Stomach (tissue), 9 donors: ENCODE results near the gene KCTD5. TPM values are rescaled to one million over a fixed set of nuclear protein-coding genes. Genes with fewer than 3 reads are reported as not detected.
A peak's percentile ranks its signal among the peaks of the same experiment; 100 is the strongest.

ENCODE experiments used
- DNase-seq, 2 donors: peaks; one replicate each; pipeline versions ENCODE4 v3.0.0 to v3.0.0-alpha.2; 2013 to 2019
- H3K27ac ChIP-seq, 5 donors: fragments of 200-600 bp in 4 of 5; sonication (generic) in 4 of 5; one replicate each; pipeline ENCODE4 v1.5.1; 2013 to 2019; ENCODE audit warnings: mild to moderate bottlenecking in 1 of 5, moderate library complexity in 1 of 5
- H3K27me3 ChIP-seq, 3 donors: fragments of 200-600 bp; sonication (generic); one replicate each; pipeline ENCODE4 v1.5.1; 2017 to 2019; ENCODE audit warnings: mixed run types in 1 of 3
- H3K36me3 ChIP-seq, 4 donors: fragments of 200-600 bp; sonication (generic); 1 replicate in 3 of 4; 2 replicates in 1 of 4; pipeline ENCODE4 v1.5.1; 2016 to 2019
- H3K4me1 ChIP-seq, 4 donors: fragments of 200-600 bp; sonication (generic); one replicate each; pipeline ENCODE4 v1.5.1; 2016 to 2019
- H3K4me3 ChIP-seq, 4 donors: fragments of 200-600 bp; sonication (generic) in 3 of 4; one replicate each; pipeline ENCODE4 v1.5.1; 2016 to 2019; ENCODE audit warnings: mild to moderate bottlenecking in 1 of 4
- H3K9me3 ChIP-seq, 4 donors: fragments of 200-600 bp; sonication (generic); one replicate each; pipeline ENCODE4 v1.5.1; 2016 to 2019
- CTCF ChIP-seq, 7 experiments: fragments of 450-650 bp in 4 of 7; fragments of 200-600 bp in 3 of 7; sonication (generic) in 3 of 7; IDR thresholded peaks; one replicate each; pipeline ENCODE4 v1.5.1; 2016 to 2019; ENCODE audit warnings: antibody characterized with exemption in 7 of 7, control low read depth in 2 of 7, mild to moderate bottlenecking in 1 of 7
- EP300 ChIP-seq: sonication (generic); formaldehyde crosslinking; IDR thresholded peaks from one replicate; pipeline ENCODE4 v1.6.1; 2017; ENCODE audit warnings: antibody characterized with exemption
- POLR2A ChIP-seq, 4 donors: fragments of 450-650 bp; IDR thresholded peaks; one replicate each; pipeline ENCODE4 v1.6.1; 2016; ENCODE audit warnings: antibody characterized with exemption in 4 of 4, control low read depth in 2 of 4, mild to moderate bottlenecking in 1 of 4, moderate library complexity in 1 of 4
- POLR2AphosphoS5 ChIP-seq, 3 donors: sonication (generic); formaldehyde crosslinking; IDR thresholded peaks; one replicate each; pipeline ENCODE4 v1.6.1; 2016; ENCODE audit warnings: antibody characterized with exemption in 3 of 3
- WGBS, 5 donors: extraction: QIAGEN DNeasy Blood & Tissue Kit in 3 of 5; methylation state at CpG; one replicate each; pipeline versions ENCODE4 v1.1.5 to v1.1.7; 2013 to 2018; 5-methylcytosine and 5-hydroxymethylcytosine counted together
- intact Hi-C: fragments of 100-400 bp; cut with DNase I; formaldehyde crosslinking; loops from one replicate; pipeline ENCODE4 v1.15.1; 2023; ENCODE audit warnings: low total_unique reads
- polyA plus RNA-seq, 3 donors: library from polyadenylated mRNA; stranded (reverse); fragments of 200-250 nt; gene quantifications; one replicate each; pipeline ENCODE4 v1.2.3, GENCODE V29; 2013
- total RNA-seq, 5 donors: library from RNA; depleted of rRNA; stranded (reverse); fragments of >200 nt; gene quantifications; one replicate each; pipeline versions ENCODE4 v1.1.0 to v1.2.3, GENCODE V29; 2014 to 2016
- donor health status: healthy with polysubstance abuse.
- donor health status: Bipolar disorder and iron deficiency.
- donor health status: healthy.

The KCTD5 gene
- total and polyA plus RNA-seq, 8 donors: 0.89 to 45.6 (median 24.7) TPM

- DNase-seq: no peak
- Histone ChIP-seq H3K36me3 (peaks cover 0 to 7% (median 3%) of the 10 kb centered on the region in 4 donors), H3K4me3 (peak overlapping the region; percentile 79 to 96 (median 90)), H3K27me3 (no peaks in the 10 kb centered on the region), H3K4me1 (peaks cover 36 to 45% (median 40%) of the 10 kb centered on the region in 4 donors), H3K27ac (peak overlapping the region; percentile 98 to 100 (median 100)), H3K9me3 (no peaks in the 10 kb centered on the region)
- WGBS, 5 donors: 52 to 63% (median 56%) methylated on average over 22 to 23 of the region's 23 CpGs
- no peak for TF ChIP-seq POLR2AphosphoS5 (IDR thresholded peaks at IDR 0.05)
- TF ChIP-seq EP300: no peak
- TF ChIP-seq POLR2A (IDR thresholded peaks at IDR 0.05): no peak
- TF ChIP-seq CTCF (IDR thresholded peaks at IDR 0.05): no peak
- intact Hi-C loops: no loop called here
These were observed 69.3 kb downstream of the KCTD5 start for GRCh38 chr16:2751577-2752034.

- intact Hi-C loops: no loop called here
- 0 to 2% (median 1%) methylated on average over 42 to 94 of the region's 99 CpGs for WGBS, 5 donors
These were observed 69.9 kb downstream of the KCTD5 start, which contains the start of gene SRRM2 for GRCh38 chr16:2752035-2752849. SRRM2 (plus strand) TSS chr16:2752638; CDS start chr16:2756365, 3,727 bp downstream.

GRCh38 chr16:2752850-2753732 lies 70.8 kb downstream of the KCTD5 start:
- H3K27me3 ChIP-seq: no peaks in the 10 kb centered on the region
- 0 to 1% (median 1%) methylated on average over 50 to 79 of the region's 82 CpGs for WGBS, 5 donors
- peak overlapping the region; percentile 98 to 100 (median 100) for H3K27ac ChIP-seq
- DNase-seq: peak; percentile 86 to 96
- peak overlapping the region; percentile 79 to 96 (median 90) for H3K4me3 ChIP-seq
- no peaks in the 10 kb centered on the region for H3K9me3 ChIP-seq
- intact Hi-C loops: no loop called here
- peaks cover 36 to 60% (median 53%) of the 10 kb centered on the region in 4 donors for H3K4me1 ChIP-seq
- H3K36me3 ChIP-seq: peaks cover 10 to 22% (median 16%) of the 10 kb centered on the region in 4 donors
- TF ChIP-seq CTCF (IDR thresholded peaks at IDR 0.05) (no peak), POLR2AphosphoS5 (IDR thresholded peaks at IDR 0.05) (no peak), EP300 (no peak), POLR2A (IDR thresholded peaks at IDR 0.05) (no peak)

More at GRCh38 chr16:2752035-2752849, 69.9 kb downstream of the KCTD5 start, which contains the start of gene SRRM2:
- Histone ChIP-seq H3K27me3 (no peaks in the 10 kb centered on the region), H3K27ac (peak within 1 kb of the TSS; percentile 98 to 100 (median 100)), H3K9me3 (no peaks in the 10 kb centered on the region), H3K4me1 (peaks cover 36 to 52% (median 46%) of the 10 kb centered on the region in 4 donors), H3K36me3 (peaks cover 1 to 13% (median 7%) of the 10 kb centered on the region in 4 donors), H3K4me3 (peak within 1 kb of the TSS; percentile 79 to 96 (median 90))
- no peak for TF ChIP-seq EP300
- peak in 1 of 7 experiments; percentile 20 for TF ChIP-seq CTCF (IDR thresholded peaks at IDR 0.05)
- TF ChIP-seq POLR2AphosphoS5 (IDR thresholded peaks at IDR 0.05): peak; percentile 97 to 99 (median 98)
- peak in 2 of 4 donors; percentile 33 to 81 for TF ChIP-seq POLR2A (IDR thresholded peaks at IDR 0.05)
- DNase-seq: peak; percentile 95 to 98

GRCh38 chr16:2753733-2754020 lies 71.4 kb downstream of the KCTD5 start:
- H3K4me3 ChIP-seq: peak overlapping the region; percentile 79 to 96 (median 90)
- H3K27me3 ChIP-seq: no peaks in the 10 kb centered on the region
- peak overlapping the region in 4 of 5 donors; percentile 98 to 100 (median 100) for H3K27ac ChIP-seq
- peaks cover 36 to 66% (median 56%) of the 10 kb centered on the region in 4 donors for H3K4me1 ChIP-seq
- 0 to 5% (median 1%) methylated on average over 7 of the region's 7 CpGs for WGBS, 5 donors
- intact Hi-C loops: no loop called here
- H3K36me3 ChIP-seq: peaks cover 16 to 28% (median 21%) of the 10 kb centered on the region in 4 donors
- no peak for TF ChIP-seq EP300
- no peak for TF ChIP-seq POLR2A (IDR thresholded peaks at IDR 0.05)
- TF ChIP-seq POLR2AphosphoS5 (IDR thresholded peaks at IDR 0.05): no peak
- no peak for TF ChIP-seq CTCF (IDR thresholded peaks at IDR 0.05)
- no peaks in the 10 kb centered on the region for H3K9me3 ChIP-seq
- DNase-seq: peak in 1 of 2 donors; percentile 49
